GM12875 (cell line): ENCODE data around the gene PGAP2.

Experiments
- H3K4me3 ChIP-seq: one replicate; pipeline ENCODE4 v1.5.1; 2011; ENCODE audit warnings: low read depth, low read length, control low read depth
- TF ChIP-seq, protein P1 (sequence below): IDR thresholded peaks from 2 replicates; pipeline ENCODE4 v1.5.1; 2011; ENCODE audit warnings: low read depth, mild to moderate bottlenecking, control low read depth, inconsistent platforms, low read length, moderate library complexity, borderline replicate concordance; ENCODE audit not compliant: insufficient read depth

PGAP2 gene

DNA sequence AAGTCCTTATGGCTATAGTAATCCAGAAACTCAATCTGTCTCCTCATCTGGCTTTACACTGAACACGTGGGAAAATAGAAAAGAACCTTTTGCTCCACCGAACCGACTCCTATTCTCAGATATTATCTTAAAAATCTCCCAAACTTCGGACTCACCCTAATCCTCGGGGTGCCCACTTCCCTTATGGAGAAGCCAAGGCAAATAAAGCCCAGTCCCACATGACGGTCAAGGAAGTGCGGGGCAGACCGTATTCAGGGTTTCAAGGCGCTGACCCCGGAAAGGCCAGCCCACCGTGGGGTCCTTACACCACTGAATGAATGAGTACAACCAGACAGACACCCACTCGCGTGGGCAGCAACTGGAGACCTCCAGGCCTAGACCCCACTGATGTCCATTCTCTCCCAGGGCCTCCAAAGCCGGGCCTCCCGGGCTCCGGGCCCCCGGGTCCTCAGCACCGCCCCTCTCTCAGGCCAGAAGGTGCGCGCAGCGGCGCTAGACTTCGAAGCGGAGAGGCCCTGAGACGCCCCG lies 11.5 kb upstream of the PGAP2 start:
- peak overlapping the region; percentile 99 for H3K4me3 ChIP-seq
- TF ChIP-seq, protein P1, sequence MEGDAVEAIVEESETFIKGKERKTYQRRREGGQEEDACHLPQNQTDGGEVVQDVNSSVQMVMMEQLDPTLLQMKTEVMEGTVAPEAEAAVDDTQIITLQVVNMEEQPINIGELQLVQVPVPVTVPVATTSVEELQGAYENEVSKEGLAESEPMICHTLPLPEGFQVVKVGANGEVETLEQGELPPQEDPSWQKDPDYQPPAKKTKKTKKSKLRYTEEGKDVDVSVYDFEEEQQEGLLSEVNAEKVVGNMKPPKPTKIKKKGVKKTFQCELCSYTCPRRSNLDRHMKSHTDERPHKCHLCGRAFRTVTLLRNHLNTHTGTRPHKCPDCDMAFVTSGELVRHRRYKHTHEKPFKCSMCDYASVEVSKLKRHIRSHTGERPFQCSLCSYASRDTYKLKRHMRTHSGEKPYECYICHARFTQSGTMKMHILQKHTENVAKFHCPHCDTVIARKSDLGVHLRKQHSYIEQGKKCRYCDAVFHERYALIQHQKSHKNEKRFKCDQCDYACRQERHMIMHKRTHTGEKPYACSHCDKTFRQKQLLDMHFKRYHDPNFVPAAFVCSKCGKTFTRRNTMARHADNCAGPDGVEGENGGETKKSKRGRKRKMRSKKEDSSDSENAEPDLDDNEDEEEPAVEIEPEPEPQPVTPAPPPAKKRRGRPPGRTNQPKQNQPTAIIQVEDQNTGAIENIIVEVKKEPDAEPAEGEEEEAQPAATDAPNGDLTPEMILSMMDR: no peak

DNA sequence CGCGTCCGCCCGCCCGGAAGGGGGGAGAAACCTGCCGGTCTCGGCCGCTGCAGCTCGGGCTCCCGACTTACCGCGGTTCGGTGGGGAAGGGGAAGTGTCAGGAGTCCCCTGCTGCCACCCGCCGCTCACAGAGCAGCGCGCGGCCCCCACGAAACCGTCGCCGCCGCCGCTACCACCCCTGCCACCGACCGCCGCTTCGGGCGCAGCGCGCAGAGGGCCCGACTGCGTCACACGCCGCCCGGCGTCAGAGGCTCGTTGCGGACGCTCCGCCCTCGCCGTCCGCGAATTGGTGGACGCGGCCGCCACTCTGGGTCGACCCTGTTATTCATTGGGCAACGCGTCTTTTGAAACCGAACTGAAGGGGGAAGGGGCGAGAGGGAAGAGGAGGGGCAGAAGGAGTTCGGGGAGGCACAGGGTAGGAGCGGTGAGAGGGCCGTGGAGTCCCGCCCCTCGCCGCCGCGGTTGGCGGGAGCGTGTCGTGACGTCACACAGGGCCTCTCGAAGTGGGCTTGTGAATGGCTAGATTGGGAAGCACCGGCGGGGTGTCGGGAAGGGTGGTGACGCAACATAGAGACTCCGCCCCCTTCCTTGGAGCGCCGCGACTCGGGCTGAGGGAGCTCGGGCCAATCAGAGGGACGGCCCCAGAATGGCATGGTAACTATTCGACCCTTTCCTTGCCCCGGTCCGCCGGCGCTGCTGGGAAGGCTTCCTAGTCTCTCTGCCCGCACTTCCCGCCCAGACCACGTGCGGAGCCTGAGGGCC lies 10.8 kb upstream of the PGAP2 start, which contains the start of gene NUP98:
Gene NUP98 (minus strand): TSS at position 226 of the 762 bp plus-strand sequence. CDS start 15,437 bp downstream, outside the sequence.
- TF ChIP-seq, protein P1: no peak
- peak within 1 kb of the TSS; percentile 99 for H3K4me3 ChIP-seq

DNA sequence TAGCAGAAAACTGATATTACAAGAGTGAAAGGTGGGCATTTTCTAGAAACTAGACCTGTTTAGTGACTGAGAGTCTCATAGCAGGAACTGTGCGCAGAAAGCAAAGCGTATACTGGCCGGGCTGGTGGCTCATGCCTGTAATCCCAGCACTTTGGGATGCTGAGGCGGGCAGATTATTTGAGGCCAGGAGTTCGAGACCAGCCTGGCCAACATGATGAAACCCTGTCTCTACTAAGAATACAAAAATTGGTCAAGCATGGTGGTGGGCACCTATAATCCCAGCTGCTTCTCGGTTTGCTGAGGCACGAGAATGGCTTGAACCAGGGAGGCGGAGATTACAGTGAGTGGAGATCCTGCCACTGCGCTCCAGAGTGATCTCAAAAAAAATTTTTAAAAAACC lies 9.2 kb upstream of the PGAP2 start:
- TF ChIP-seq, protein P1: no peak
- H3K4me3 ChIP-seq: no peak overlapping the region

DNA sequence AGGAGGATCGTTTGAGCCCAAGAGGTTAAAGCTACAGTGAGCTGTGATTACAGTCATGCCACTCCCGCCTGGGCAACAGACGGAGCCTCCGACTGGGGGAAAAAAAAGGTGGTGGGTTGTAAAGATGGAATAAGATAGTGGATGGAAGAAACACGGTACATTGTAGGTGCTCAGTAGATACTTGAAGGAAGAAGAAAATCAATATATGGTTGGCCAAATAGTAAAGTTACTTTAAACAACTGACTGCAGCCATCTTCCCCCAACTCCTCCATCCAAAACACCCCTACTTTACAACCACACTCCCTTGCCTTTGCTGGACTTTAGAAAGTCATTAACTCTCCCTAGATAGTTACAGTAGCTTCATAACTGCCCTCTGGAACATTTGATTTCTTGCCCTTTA lies 8.5 kb upstream of the PGAP2 start:
- TF ChIP-seq, protein P1: no peak
- H3K4me3 ChIP-seq: no peak overlapping the region

DNA sequence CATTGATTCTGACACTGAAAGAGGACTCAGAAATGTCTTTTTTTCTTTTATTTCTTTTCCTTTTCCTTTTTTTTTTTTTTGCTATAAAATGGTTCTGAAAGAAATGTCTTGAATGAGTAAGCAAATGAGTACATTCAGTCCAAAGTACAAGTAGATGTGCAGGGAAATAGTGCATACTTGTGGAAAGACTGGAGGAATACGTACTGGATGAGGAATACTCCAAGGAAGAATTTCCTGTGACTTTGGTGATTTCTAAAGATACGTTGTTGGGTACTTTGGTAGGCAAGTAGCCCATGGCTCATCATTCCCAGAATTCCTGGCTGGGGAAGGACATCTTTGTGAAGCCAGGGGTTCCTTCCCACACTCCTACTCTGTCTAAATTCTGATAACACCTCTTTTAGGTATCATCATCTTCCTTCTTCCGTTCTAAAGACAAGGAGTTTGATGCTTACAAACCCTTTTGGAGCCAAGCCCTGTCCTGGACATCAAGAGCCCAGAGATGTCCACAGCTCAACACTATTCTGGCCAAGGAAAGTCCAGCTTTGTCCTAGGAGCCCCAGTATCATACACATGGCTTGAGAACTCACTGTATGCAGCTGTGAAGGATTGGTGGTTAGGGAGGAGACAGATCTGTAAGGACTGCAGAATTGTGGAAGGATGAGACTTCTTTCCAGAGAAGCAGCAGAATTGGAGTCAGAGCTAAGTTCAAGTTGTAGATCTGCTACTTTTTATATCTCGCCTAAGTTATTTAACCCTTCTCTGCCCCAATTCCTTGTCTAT lies 6.2 kb upstream of the PGAP2 start:
- no peak overlapping the region for H3K4me3 ChIP-seq
- TF ChIP-seq, protein P1: no peak

DNA sequence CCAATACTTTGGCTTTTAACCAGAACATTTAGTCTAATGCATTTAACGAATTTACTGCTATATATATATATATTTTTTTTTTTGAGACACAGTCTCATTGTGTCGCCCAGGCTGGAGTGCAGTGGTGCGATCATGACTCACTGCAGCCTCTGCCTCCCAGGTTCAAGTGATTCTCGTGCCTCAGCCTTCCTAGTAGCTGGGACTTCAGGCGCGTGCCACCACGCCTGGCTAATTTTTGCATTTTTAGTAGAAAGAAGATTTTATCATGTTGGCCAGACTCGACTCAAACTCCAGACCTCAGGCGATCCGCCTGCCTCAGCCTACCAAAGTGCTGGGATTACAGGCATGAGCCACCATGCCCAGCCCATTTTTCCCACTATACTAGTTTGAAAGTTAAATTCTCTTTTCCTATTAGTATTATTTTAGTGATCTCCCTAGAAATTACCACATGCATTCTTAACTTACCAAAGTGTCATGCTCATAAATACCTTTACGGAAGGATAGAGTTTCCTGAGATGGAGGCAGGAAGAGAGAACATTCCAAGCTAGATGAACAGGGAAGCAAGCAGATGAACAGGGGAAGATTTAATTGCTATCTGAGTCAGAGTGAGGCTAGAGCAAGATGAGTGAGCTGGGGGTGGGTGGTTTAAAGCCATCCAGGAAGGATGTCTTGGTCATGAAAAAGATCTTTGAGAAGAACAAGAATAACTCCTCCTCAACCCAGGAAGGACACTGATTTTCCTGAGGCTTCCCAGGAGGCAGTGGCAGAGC lies 4.4 kb upstream of the PGAP2 start:
- no peak overlapping the region for H3K4me3 ChIP-seq
- TF ChIP-seq, protein P1: no peak
